ENCODE results near the gene AAMDC. TPM values are rescaled to one million over a fixed set of nuclear protein-coding genes. Genes with fewer than 3 reads are reported as not detected.
"Not testable (repeated sequence)": the region's sequence is repeated elsewhere in the genome, so short reads cannot be mapped to it uniquely, and the experiment has no call there.

Gene AAMDC
- total RNA-seq, 1 experiment from 2014 or later, result 20.7 TPM

GRCh38 chr11:77913608-77914306 lies 92.8 kb downstream of the AAMDC start:
- H2BK20ac ChIP-seq (ENCODE audit: low read depth, low read length, poor library complexity, severe bottlenecking); H4K8ac ChIP-seq (replicated peaks; ENCODE audit: insufficient read length, low read depth, low read length); H3K9me3 Mint-ChIP-seq; H2BK5ac ChIP-seq (ENCODE audit: insufficient read length, low read length); H2BK120ac ChIP-seq (ENCODE audit: low read depth, low read length, poor library complexity, severe bottlenecking); H3K23me2 ChIP-seq (ENCODE audit: insufficient read length, low read depth, low read length, poor library complexity, severe bottlenecking); H3K27ac Mint-ChIP-seq; H4K5ac ChIP-seq (ENCODE audit: insufficient read length, low read depth, low read length); H3K4me3 Mint-ChIP-seq; H3K27me3 ChIP-seq (ENCODE audit: insufficient read depth, low read length); H4K91ac ChIP-seq (ENCODE audit: insufficient read length, low read depth, low read length); H3K79me2 ChIP-seq (ENCODE audit: insufficient read depth, low read length); H2AK5ac ChIP-seq (ENCODE audit: insufficient read length, low read length); H3K27me3 Mint-ChIP-seq (ENCODE audit: low read depth); H2AFZ ChIP-seq (ENCODE audit: low read length); H3K23ac ChIP-seq (ENCODE audit: insufficient read length, low read depth, low read length); H3K4me1 Mint-ChIP-seq; H3K79me1 ChIP-seq (ENCODE audit: insufficient read depth, low read depth, low read length, poor library complexity, severe bottlenecking); H4K20me1 ChIP-seq (ENCODE audit: control insufficient read depth, insufficient read depth, insufficient read length); DNase-seq; H3K9me3 ChIP-seq (ENCODE audit: control insufficient read depth, low read depth, low read length); H3T11ph ChIP-seq (ENCODE audit: low read length); H3K4me2 ChIP-seq (ENCODE audit: insufficient read depth, insufficient read length, low read length); H3K18ac ChIP-seq (ENCODE audit: insufficient read length, low read depth, low read length); H3K4me1 ChIP-seq (ENCODE audit: insufficient read depth, low read length); H2BK15ac ChIP-seq (ENCODE audit: low read depth, low read length); H2BK12ac ChIP-seq (ENCODE audit: insufficient read length, low read depth, low read length); H3K27ac ChIP-seq (ENCODE audit: insufficient read length, low read depth, low read length); H3K14ac ChIP-seq (ENCODE audit: insufficient read depth, low read length); H3K56ac ChIP-seq (ENCODE audit: insufficient read length, low read depth, low read length); H3K4ac ChIP-seq (ENCODE audit: low read depth, low read length); H3K9ac ChIP-seq (ENCODE audit: extremely low read depth, insufficient read length, low read length): not testable (repeated sequence)
- WGBS (ENCODE audit: extremely low coverage, insufficient read length, low lambda C conversion rate), result no CpG with 5 or more reads among the region's 4 CpGs
- H3K36me3 Mint-ChIP-seq (ENCODE audit: insufficient read depth in 1 of 3, low read depth in 3 of 3), result peaks cover 0 to 24% (median 4%) of the 10 kb centered on the region in 3 experiments; a peak in 3 of 7 replicates

GRCh38 chr11:77914307-77914791 lies 93.4 kb downstream of the AAMDC start:
- not testable (repeated sequence) for H3K79me2 ChIP-seq (ENCODE audit: insufficient read depth, low read length); H2BK20ac ChIP-seq (ENCODE audit: low read depth, low read length, poor library complexity, severe bottlenecking); H3K4me1 ChIP-seq (ENCODE audit: insufficient read depth, low read length); H3K9me3 Mint-ChIP-seq; H3K9ac ChIP-seq (ENCODE audit: extremely low read depth, insufficient read length, low read length); H2AFZ ChIP-seq (ENCODE audit: low read length); DNase-seq; H3K79me1 ChIP-seq (ENCODE audit: insufficient read depth, low read depth, low read length, poor library complexity, severe bottlenecking); H3K4me2 ChIP-seq (ENCODE audit: insufficient read depth, insufficient read length, low read length); H3K23ac ChIP-seq (ENCODE audit: insufficient read length, low read depth, low read length); H2BK5ac ChIP-seq (ENCODE audit: insufficient read length, low read length); H3T11ph ChIP-seq (ENCODE audit: low read length); H3K27me3 Mint-ChIP-seq (ENCODE audit: low read depth); H4K20me1 ChIP-seq (ENCODE audit: control insufficient read depth, insufficient read depth, insufficient read length); H2BK15ac ChIP-seq (ENCODE audit: low read depth, low read length); H3K23me2 ChIP-seq (ENCODE audit: insufficient read length, low read depth, low read length, poor library complexity, severe bottlenecking); H3K4me3 Mint-ChIP-seq; H3K27ac ChIP-seq (ENCODE audit: insufficient read length, low read depth, low read length); H2AK5ac ChIP-seq (ENCODE audit: insufficient read length, low read length); H3K56ac ChIP-seq (ENCODE audit: insufficient read length, low read depth, low read length); H3K14ac ChIP-seq (ENCODE audit: insufficient read depth, low read length); H3K4me1 Mint-ChIP-seq; H4K5ac ChIP-seq (ENCODE audit: insufficient read length, low read depth, low read length); H3K27me3 ChIP-seq (ENCODE audit: insufficient read depth, low read length); H3K9me3 ChIP-seq (ENCODE audit: control insufficient read depth, low read depth, low read length); H3K27ac Mint-ChIP-seq; H2BK12ac ChIP-seq (ENCODE audit: insufficient read length, low read depth, low read length); H2BK120ac ChIP-seq (ENCODE audit: low read depth, low read length, poor library complexity, severe bottlenecking); H4K8ac ChIP-seq (replicated peaks; ENCODE audit: insufficient read length, low read depth, low read length); H4K91ac ChIP-seq (ENCODE audit: insufficient read length, low read depth, low read length); H3K4ac ChIP-seq (ENCODE audit: low read depth, low read length); H3K18ac ChIP-seq (ENCODE audit: insufficient read length, low read depth, low read length)
- H3K36me3 Mint-ChIP-seq (ENCODE audit: insufficient read depth in 1 of 3, low read depth in 3 of 3), result peaks cover 0 to 24% (median 4%) of the 10 kb centered on the region in 3 experiments; a peak in 4 of 7 replicates
- WGBS (ENCODE audit: extremely low coverage, insufficient read length, low lambda C conversion rate), result no CpG with 5 or more reads among the region's 4 CpGs

Measured in H9 (cell line).